NCI-H345 treated with DMSO at 0.1 percent for 48 hours (cell line): ENCODE data around the gene CACUL1.
"Not testable (repeated sequence)": the region's sequence is repeated elsewhere in the genome, so short reads cannot be mapped to it uniquely, and the experiment has no call there.

Experiments
- DNase-seq: peaks from one replicate; lab custom pipeline; 2025; ENCODE audit not compliant: unreplicated experiment; lab: John Stamatoyannopoulos, UW

Gene CACUL1

GRCh38 chr10:118645294-118645693 is 109.5 kb downstream of the CACUL1 start:
- DNase-seq = not testable (repeated sequence)

GRCh38 chr10:118642228-118642627 is 112.5 kb downstream of the CACUL1 start:
- DNase-seq = no peak

GRCh38 chr10:118638680-118639079 is 116.1 kb downstream of the CACUL1 start:
- DNase-seq = no peak

GRCh38 chr10:118635674-118636402 is 118.9 kb downstream of the CACUL1 start:
- DNase-seq = no peak

GRCh38 chr10:118633786-118634185 is 121.0 kb downstream of the CACUL1 start:
- no peak for DNase-seq

- no peak for DNase-seq
Measured at GRCh38 chr10:118629211-118629610, 125.6 kb downstream of the CACUL1 start.

- no peak for DNase-seq
Measured at GRCh38 chr10:118628397-118628796, 126.4 kb downstream of the CACUL1 start.

- DNase-seq = no peak
Measured at GRCh38 chr10:118626953-118627352, 127.8 kb downstream of the CACUL1 start.
